ENCODE results near the gene FAM98B.

FAM98B gene

DNA sequence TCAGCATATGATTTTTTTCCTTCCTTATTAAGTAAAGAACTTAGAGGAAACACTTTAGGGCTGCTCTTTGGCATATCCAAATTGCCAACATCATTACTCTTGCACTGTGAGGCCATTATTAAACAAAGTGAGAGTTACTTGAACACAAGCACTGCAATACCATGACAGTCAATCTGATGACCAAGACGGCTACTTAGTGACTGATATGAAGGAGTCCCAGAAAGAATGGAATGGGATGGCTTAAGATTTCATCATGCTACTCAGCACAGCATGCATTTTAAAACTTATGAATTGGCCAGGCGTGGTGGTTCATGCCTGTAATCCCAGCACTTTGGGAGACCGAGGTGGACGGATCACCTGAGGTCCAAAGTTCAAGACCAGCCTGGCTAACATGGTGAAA lies 55.2 kb downstream of the FAM98B start:
- DNase-seq = no peak

DNA sequence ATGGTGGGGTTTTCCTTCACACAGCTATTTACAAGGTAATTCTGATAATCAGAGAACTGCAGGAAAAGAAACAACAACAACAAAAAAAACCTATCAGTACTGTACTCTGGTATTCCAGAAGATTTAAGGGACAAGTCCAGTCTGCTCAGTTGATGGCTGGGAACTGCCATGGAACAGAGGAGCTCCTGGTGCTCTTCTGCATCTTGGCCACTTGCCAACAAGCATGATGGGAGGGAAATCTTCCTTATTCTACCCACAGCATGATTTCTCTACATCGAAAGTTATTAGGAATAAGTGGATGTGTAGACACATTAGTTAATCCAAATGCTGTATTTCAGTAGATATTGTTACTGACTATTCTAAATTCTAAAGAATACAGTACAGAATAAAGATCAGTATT lies 59.0 kb downstream of the FAM98B start:
- DNase-seq = no peak

DNA sequence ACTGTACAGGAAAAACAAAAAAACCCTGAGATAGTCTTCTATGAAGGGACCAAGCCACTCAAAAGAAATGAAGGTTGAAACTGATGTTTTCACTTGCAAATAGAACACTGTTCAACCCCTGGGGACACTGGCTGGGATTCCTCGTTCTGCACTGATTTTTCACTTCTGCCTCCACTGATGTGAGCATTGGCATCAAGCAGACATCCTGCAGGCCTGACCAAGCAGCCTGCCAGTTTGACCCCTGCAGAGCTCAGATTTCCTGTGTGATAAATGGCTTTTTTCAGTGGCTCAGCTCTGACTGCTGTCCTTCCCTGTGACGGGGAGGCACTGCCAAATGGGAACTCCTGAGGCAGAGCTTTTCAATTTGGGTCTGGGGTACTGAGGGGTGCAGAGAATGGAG lies 60.7 kb downstream of the FAM98B start:
- DNase-seq = no peak

DNA sequence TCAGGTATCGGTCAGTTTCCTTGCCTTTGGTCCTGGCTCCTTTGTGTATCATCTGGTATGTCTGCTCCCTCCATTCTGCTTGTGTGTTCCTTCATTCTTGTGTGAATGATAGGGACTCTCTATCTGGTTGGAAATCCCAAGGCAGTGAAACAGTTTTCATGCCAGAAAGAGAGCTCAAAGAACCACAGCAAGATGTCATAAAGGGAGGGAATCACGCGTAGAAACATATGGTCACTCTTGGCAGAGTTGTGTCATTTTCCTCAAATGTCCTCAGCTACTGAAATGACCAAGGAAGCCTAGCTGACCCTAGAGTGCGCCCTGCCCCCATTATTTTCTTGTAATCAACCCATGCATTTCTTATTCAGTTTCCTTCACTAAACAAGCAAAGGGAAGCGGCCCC lies 62.7 kb downstream of the FAM98B start:
- no peak for DNase-seq

DNA sequence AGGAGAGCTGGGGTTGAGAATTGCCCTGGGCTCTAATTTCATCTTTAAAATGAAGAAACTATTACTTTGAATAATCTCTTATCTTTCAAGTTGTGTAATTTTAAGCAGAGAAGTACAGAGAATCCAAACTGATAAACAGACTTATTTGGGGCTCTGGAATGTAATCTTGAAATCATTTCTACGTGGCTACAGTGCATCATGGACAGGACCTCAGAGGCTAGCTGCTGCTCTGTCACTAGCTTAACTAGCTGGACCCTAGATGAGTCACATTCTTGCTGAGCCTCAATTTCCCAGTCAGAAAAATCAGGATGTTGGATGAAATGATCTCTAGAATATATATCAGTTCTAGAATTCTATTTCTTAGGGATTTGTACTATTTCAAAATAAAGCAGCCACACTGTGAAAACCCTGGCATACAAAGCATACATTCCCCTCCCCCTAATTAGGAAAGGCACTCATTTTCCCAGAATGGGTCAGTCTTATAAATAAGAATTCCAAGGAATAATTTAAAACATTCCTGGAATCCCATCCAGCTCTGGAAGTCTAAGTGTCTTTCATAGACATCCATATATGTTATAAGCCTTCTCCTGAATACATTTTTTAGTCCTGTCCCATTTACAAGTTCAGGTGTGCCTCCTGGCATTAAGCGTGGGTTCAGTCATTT lies 63.5 kb downstream of the FAM98B start:
- peak; percentile 26 for DNase-seq

DNA sequence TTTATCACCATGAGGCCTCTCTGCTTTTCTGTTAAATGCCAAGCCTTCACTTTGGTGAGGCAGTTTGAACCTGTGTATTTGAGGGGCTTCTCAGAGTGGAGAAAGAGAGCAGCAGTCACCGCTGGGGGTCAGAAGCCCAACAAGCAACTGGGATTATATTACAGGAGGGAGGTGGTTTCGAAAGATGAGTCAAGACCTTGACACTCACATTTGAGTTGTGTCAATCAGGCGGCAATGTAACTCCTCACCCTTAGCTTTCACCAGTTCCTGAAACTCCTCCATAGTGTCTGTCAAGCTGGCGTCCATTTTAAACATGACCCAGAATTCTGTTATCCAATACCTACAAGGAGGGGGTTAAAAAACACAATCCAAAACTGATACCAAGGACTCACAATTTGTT lies 64.2 kb downstream of the FAM98B start:
- no peak for DNase-seq

DNA sequence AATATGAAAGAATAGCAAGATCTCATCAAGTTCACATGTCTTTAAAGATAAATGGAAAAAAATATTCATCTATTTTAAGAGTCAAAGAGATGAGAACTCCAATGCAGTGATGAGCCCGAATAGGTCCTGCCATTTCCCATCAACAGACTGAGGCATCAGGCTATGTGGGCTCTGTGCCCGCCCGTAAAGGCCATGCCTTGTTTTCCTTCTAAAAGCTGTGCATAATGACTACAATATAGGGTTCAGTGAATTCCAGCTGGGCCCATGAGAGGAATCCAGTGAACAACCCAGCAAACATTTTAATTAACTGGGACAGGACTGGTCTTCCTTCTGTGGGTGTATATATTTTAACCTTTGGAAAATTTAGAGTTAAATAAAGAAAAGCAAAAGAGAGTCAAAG lies 66.1 kb downstream of the FAM98B start:
- no peak for DNase-seq

DNA sequence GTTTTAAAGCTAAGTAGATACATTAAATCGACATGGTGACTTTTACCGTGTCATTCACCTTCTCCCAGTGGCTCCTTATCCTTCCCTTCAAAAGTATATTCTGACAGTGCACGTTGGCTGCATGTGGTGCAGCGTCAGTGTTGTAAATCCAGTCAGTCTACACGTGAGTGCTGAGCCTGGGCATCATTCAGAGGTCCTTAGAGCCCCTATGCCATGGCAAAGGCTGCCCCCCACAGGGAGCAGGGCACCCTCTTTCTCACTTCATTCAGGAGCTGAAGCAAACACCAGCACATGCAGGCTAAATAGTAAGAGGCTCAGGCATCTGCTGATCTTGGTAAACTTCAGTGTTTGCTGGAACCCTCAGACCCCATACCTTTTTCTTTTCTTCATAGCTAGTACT lies 67.4 kb downstream of the FAM98B start:
- DNase-seq = no peak

DNA sequence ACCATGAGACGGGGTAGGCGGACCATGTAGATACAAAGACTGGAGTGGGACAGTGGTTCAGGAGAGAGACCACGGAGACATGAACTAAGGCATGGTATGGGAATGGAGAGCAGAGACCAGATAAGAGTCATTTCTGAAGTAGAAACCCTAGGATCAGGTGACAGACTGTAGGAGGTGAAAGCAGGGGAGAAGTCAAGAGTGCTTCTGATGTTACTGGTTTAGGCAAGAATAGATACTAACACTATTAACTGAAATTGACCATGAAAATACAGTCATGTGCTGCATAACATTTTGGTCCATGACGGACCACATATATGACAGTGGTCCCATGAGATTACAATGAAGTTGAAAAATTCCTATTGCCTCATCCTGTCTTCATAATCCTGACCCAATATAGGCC lies 69.0 kb downstream of the FAM98B start:
- no peak for DNase-seq

DNA sequence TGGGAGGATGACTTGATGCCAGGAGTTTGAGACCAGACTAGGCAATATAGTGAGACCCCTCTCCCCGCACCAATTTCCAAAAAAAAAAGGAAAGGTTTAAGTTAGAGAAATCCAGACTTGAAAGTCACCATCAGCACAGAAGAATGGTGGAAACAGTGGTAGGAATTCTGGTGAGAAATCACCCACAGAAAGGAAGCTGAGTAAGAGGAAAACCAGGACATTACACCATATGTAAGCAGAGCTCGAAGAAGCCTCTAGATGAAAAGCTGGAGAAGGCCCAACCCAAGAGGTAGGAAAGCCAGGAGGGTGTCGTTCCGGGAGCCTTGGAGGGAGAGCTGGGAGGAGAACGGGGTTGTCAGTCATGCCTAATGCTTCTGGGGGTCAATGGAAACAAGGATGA lies 70.2 kb downstream of the FAM98B start:
- peak; percentile 27 for DNase-seq

DNA sequence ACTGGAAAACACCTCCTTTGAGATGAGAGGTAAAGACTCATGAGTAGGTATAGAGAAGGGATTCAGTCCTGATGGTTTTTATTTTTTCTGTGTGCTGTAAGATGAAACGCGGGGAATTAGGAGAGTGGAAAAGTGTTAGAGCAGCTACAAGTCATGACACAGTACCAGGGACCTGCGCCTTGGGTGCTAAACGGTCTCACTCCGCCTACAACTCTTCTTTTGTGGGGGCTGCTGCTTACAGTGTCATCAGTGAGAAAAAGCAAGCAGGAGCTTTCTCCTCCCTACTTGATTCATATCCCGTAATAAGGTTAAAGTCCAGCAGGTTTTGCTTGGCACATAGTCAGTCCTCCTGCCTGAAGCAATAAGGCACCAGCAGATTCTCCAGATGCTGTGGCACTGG lies 71.6 kb downstream of the FAM98B start:
- DNase-seq = no peak

DNA sequence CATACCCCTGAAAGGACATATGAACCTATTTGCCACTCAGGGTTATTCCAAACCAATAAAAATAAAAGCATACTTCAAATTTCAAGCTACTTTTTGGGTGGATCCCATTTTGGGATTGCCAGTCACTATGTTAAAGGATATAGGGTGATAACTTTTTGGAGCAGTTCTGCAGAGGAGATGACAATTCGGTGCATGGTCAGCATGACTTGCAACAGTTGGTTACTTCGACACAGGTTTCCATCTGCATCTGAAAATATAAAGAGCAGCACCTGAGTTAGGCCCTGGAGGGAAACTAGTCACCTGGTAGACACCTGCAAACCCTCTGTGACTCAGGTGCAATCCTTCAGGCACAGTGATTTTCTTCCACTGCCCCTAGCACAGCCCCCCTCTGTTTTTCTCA lies 72.2 kb downstream of the FAM98B start:
- DNase-seq = no peak

DNA sequence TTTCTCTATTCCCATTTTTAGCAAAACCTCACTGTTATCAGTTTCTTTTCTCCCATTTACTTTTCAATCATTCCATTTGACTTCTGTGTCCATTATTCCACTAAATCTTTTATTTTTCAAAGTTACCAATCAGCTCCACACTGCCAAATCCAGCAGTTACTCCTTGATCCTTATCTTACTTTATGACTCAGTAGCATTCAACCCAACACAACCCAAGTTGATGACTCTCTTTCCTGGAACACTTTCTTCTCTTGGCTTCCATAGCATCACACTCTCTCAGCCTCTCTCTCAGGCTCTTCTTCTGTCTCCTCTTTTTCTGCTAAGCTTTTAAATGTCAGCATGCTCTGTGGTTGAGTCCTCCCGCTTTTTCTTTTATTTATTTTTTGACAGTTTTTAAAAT lies 74.4 kb downstream of the FAM98B start:
- DNase-seq = peak; percentile 71

DNA sequence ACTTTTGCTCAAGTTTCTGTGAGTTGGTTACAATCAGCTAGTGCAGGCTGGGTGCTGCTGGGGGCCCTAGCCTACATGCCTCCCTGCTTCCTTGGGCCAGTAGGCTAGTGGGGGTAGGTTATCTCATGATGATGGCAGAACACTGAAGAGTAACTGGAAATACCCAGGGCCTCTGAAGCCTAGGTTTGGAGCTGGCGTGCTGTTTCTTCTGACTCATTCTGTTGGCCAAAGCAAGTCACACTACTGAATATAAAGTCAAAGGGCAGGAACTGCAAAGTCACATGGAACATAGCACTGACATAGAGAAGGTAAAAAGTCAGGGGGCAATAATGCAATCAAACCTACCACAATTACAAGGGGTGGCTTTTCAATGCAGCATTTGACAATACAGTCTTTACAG lies 76.2 kb downstream of the FAM98B start:
- no peak for DNase-seq

DNA sequence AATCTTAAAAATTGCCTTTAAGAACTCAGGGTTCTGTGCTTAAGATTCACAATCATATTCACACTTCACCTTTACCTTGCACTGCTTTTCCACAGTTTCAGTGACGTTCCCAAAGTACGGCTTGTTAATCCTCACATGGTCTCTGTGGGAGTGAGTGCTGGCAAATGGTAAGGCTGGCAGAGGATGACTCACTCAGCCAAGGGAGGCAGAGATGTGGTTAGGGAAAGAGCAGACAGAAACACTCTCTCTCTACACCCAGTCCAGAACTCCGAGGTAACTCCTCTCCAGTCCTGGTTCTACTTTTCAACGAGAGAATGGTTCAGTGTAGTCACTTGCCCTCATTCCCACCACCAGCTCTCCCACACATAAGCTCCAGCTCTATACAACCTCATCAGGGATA lies 77.6 kb downstream of the FAM98B start:
- peak; percentile 48 for DNase-seq

DNA sequence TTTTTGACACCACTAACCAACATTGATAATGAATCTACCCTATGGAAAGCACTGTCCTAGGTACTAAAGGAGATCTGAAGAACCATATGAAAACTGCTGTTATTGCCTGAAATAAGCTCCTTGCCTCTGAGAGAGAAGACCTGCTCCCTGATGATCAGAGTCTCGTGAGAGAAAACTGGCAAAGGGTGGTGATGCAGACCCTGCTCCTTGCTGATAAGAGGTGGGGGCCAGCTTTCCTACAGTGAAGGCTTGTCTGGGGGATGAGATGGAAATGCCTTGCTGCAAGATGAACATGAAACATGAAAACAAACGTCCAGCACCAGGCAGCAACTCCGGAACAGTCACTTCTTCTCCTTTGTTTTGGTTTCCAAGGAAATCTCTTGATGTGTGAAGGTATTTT lies 78.8 kb downstream of the FAM98B start:
- DNase-seq = no peak

DNA sequence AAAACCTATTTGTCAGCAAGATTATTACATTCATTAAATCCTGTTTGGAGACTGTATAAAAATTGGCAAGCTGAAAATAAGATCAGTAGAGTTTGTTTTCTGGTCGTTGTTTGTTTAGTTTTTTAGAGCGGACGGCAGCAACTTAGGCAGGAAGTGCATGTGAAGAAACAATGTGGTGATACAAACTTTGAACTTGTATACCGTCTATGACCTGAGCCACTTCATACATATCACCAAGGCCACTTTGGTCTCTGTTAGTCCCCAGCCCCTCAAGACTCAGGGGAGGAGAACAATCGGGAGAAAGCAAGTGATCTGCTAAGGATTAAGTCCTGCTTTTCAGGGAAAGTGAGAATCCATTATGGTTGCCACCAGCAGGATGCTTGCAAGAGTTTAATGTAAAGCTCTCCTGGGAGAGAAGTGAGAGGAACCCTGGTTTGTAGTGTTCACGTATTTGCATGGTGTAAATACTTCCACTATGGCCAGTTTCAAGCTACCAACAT lies 79.5 kb downstream of the FAM98B start:
- no peak for DNase-seq

DNA sequence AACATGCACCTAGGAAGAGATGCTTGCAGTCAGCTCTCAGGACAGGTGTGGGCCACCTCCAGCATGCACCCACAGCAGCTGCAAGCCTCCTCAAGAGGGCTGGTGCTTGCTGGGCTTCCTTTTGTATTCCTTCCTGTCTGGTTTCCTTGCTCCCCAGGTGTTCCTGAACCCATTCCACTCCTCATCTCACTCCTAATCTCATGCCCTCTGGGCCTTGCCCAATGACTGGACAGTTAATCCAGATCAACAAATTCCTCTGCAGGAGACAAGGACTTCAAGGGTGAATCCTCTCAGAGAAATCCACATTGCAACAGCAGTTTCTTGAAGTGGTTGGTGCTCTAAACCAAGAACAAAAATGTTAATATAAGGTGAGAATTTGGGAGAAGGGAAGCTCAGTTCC lies 80.0 kb downstream of the FAM98B start:
- DNase-seq = no peak

DNA sequence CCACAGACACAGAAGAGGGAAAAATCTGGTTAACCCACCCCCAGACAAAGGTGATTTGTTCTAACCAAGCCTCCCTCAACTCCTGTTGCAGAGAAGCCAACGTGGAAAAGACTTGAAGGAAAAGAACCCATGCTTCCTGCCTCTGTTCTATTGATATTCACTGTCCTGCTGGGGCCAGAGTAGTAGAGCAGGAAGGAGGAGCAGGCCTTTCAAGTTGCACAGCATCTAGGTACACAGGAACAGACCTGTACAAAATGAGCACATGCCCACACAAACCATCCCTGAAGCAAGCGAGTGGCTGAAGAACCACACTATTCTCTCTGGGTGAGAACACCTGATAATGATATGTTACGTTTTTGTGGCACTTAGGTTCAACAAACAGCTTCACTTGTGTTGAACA lies 80.8 kb downstream of the FAM98B start:
- DNase-seq = no peak

DNA sequence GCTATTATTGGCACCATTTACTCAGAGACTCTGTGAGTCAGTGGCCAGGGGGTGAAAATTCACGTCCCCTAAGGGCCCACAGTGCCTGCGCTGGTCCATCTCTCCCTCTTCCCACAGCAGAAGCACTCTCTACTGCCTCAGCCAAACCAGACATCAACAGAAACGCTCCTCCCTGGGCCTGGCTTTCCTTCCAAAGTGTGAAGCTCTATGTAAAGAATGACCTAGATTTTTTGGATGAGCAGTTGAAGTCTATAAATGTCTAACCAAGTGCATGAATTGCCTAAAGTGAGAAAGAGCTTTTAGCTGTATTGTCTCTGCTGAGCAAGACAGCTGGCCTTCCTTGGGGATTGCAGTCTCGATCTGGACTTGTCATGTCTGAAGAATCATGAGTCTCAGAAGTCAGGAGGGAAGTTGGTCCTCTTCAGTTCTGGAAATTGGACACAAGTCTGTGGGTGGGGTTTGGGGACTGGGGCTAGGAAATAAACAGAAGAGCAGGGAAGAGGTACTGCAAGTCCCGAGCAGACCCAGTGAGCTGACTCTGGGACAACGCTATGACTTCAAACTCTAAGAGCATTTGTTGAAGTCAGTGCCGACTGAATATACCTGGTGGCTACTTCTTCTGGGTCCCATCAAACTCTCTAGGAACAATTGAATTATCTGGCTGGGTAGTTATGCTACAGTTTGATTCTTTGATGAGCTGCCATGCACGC lies 81.7 kb downstream of the FAM98B start:
- peak; percentile 65 for DNase-seq

DNA sequence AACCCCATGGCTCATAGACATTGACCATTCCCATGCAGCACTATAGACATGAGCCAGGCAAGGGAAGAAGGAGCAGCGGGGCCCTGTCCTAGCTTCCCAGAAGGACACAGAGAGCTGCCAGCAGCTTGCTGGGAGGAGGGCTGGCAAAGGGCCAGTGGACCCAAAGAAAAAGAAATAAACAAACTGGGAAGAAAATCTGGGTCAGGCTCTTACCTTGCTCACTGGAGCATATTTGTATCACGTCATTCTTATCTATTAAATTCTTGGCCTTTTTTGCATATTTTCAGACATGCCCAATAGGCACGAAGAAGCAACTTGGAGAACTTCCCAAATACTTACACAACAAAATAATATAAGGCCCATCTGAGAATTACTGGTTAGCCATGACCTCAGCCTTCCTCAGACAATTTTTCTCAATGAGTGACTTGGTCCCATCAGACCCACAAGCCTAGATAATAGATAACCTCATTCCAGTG lies 82.3 kb downstream of the FAM98B start:
- peak; percentile 98 for DNase-seq
